Endothelial cell of umbilical vein (primary cell): ENCODE data around the gene EXD3. TPM values are rescaled to one million over a fixed set of nuclear protein-coding genes. Genes with fewer than 3 reads are reported as not detected.

Experiments used
- BruUV-seq: library from RNA; stranded (reverse); fragments of 400-500 nt; replicated peaks from 2 replicates; lab custom pipeline; 2021; lab: Mats Ljungman, UMichigan
- CTCF ChIA-PET: fragments of 300-600, 350-600 bp; sonication (Branson Sonifier 250); formaldehyde crosslinking; loops from one replicate; lab custom pipeline; 2021; ENCODE audit warnings: antibody characterized with exemption, inconsistent platforms; lab: Charles Lee
- POLR2A ChIA-PET: fragments of 300-600, 350-600 bp; sonication (Branson Sonifier 250); formaldehyde crosslinking; loops from one replicate; lab custom pipeline; 2021; ENCODE audit warnings: antibody characterized with exemption, inconsistent platforms; lab: Charles Lee
- DNase-seq: peaks from one replicate; pipeline ENCODE4 v3.0.0-alpha.2; 2011; ENCODE audit warnings: low read depth, low spot score
- FAIRE-seq: peaks from 2 replicates; lab custom pipeline; 2011; peaks lifted over from hg19 to GRCh38; lab: Jason Lieb, UNC
- H2AFZ ChIP-seq: 2 replicates; pipeline ENCODE4 v1.6.0; 2012; ENCODE audit warnings: low read depth, low read length, control low read depth, inconsistent platforms
- H3K27ac ChIP-seq: 2 replicates; pipeline ENCODE4 v1.5.1; 2011; ENCODE audit warnings: low read depth, mild to moderate bottlenecking, control low read depth, low read length, moderate library complexity; ENCODE audit not compliant: insufficient read depth
- H3K27me3 ChIP-seq, 2 experiments: 2 replicates each; pipeline versions ENCODE4 v1.6.0 to v1.6.1; 2011; ENCODE audit warnings: low read length in 2 of 2, mixed read lengths in 1 of 2; ENCODE audit not compliant: control insufficient read depth in 2 of 2, insufficient read depth in 2 of 2
- H3K36me3 ChIP-seq, 2 experiments: 2 replicates in 1 of 2; 3 replicates in 1 of 2; pipeline ENCODE4 v1.5.1; 2011; ENCODE audit warnings: low read length in 2 of 2, mild to moderate bottlenecking in 1 of 2, moderate library complexity in 1 of 2; ENCODE audit not compliant: control insufficient read depth in 2 of 2, insufficient read depth in 2 of 2; ENCODE audit errors: extremely low read depth in 1 of 2
- H3K4me1 ChIP-seq: 3 replicates; pipeline ENCODE4 v1.5.1; 2011; ENCODE audit warnings: mild to moderate bottlenecking, low read length; ENCODE audit not compliant: control insufficient read depth, insufficient read depth; ENCODE audit errors: extremely low read depth
- H3K4me2 ChIP-seq: 2 replicates; pipeline ENCODE4 v1.6.1; 2011; ENCODE audit warnings: low read length, control low read depth, mixed read lengths; ENCODE audit not compliant: insufficient read depth
- H3K4me3 ChIP-seq, 3 experiments: fragments of 200-600 bp in 1 of 3; sonication (generic), shearing (Covaris generic) in 1 of 3; replicated peaks in 1 of 3; 2 replicates each; pipeline ENCODE4 v1.5.1; 2011 to 2016; ENCODE audit warnings: control low read depth in 3 of 3, low read length in 3 of 3, mild to moderate bottlenecking in 2 of 3, inconsistent platforms in 1 of 3, low read depth in 1 of 3, moderate library complexity in 1 of 3; ENCODE audit not compliant: insufficient read depth in 1 of 3
- H3K79me2 ChIP-seq: 2 replicates; pipeline ENCODE4 v1.6.0; 2012; ENCODE audit warnings: low read length, inconsistent platforms; ENCODE audit not compliant: control insufficient read depth, insufficient read depth
- H3K9ac ChIP-seq: replicated peaks from 2 replicates; pipeline ENCODE3; 2011; ENCODE audit warnings: low read length, control low read depth; ENCODE audit not compliant: insufficient read depth; ENCODE audit errors: extremely low read depth
- H3K9me1 ChIP-seq: replicated peaks from 3 replicates; pipeline ENCODE4 v1.6.0; 2011; ENCODE audit warnings: mild to moderate bottlenecking, low read length; ENCODE audit not compliant: control insufficient read depth, insufficient read depth; ENCODE audit errors: extremely low read depth
- H3K9me3 ChIP-seq: replicated peaks from 2 replicates; pipeline ENCODE4 v1.5.1; 2012; ENCODE audit warnings: low read length, inconsistent platforms; ENCODE audit not compliant: control insufficient read depth, insufficient read depth
- H4K20me1 ChIP-seq: replicated peaks from 2 replicates; pipeline ENCODE3; 2011; ENCODE audit warnings: mild to moderate bottlenecking, low read length; ENCODE audit not compliant: control insufficient read depth, insufficient read depth; ENCODE audit errors: extremely low read depth
- CTCF ChIP-seq, 2 donors: IDR thresholded peaks; 1 replicate in 1 of 2; 2 replicates in 1 of 2; pipeline ENCODE4 v1.5.1; 2011; ENCODE audit warnings: low read length in 2 of 2, mild to moderate bottlenecking in 2 of 2, moderate library complexity in 2 of 2, control low read depth in 1 of 2, inconsistent platforms in 1 of 2, low read depth in 1 of 2; ENCODE audit not compliant: insufficient read depth in 1 of 2; ENCODE audit errors: extremely low read depth in 1 of 2
- EZH2 ChIP-seq: IDR thresholded peaks from 2 replicates; pipeline ENCODE4 v1.6.1; 2012; ENCODE audit warnings: borderline replicate concordance, low read depth, mild to moderate bottlenecking, moderate library complexity, low read length, inconsistent platforms; ENCODE audit not compliant: severe bottlenecking
- MAX ChIP-seq: IDR thresholded peaks from 2 replicates; pipeline ENCODE4 v1.6.1; 2011; ENCODE audit not compliant: insufficient read depth, insufficient read length
- MYC ChIP-seq: IDR thresholded peaks from one replicate; pipeline ENCODE4 v1.6.1; 2011; ENCODE audit warnings: mild to moderate bottlenecking, low read depth, low read length
- POLR2A ChIP-seq: IDR thresholded peaks from 2 replicates; pipeline ENCODE4 v1.6.1; 2012; ENCODE audit warnings: low read depth, mild to moderate bottlenecking, control low read depth, low read length
- dilution Hi-C: fragments of 300-500 bp; cut with MboI; formaldehyde crosslinking; loops from one replicate; pipeline ENCODE4 v1.15.0; 2019; ENCODE audit warnings: low sequenced_read_pairs; ENCODE audit not compliant: extremely low pct_ligation_motif_present
- intact Hi-C: fragments of 100-400 bp; cut with micrococcal nuclease; formaldehyde crosslinking; loops from one replicate; pipeline ENCODE4 v1.10.0; 2022
- polyA plus RNA-seq, 4 experiments: library from polyadenylated mRNA; depleted of rRNA in 3 of 4; stranded (reverse) in 3 of 4; unstranded in 1 of 4; fragments of >200 nt; gene quantifications; 2 replicates each; pipeline versions ENCODE4 v1.2.1 to v1.2.3, GENCODE V29; 2011 to 2012; ENCODE audit warnings: missing spikeins in 1 of 4
- total RNA-seq: library from RNA; stranded (reverse); gene quantifications from 2 replicates; pipeline ENCODE4 v1.2.3, GENCODE V29; 2021

EXD3 gene
- total and polyA plus RNA-seq, 2 donors (not counting 3 experiments of a cell fraction or from before 2014, with no cell fraction given): 17.7 to 30.3 TPM

GRCh38 chr9:137448602-137448962, 25.6 kb upstream of the EXD3 start:
- Histone ChIP-seq H3K4me1 (no peaks in the 10 kb centered on the region), H4K20me1 (no peaks in the 10 kb centered on the region), H3K27me3 (no peaks in the 10 kb centered on the region), H3K9me1 (no peaks in the 10 kb centered on the region), H3K4me3 (no peak overlapping the region), H3K36me3 (peaks cover 7 to 14% of the 10 kb centered on the region in 2 experiments), H3K27ac (no peak overlapping the region), H3K9ac (no peak overlapping the region), H3K9me3 (no peaks in the 10 kb centered on the region), H2AFZ (no peak overlapping the region), H3K79me2 (no peaks in the 10 kb centered on the region), H3K4me2 (no peak overlapping the region)
- ChIA-PET POLR2A (no interaction called here), CTCF (interaction anchor here (0.6 to 1.4 kb wide), 2 partner anchors 26 to 162 kb away, joined by 3 read pairs; partner anchors contain the start of gene EXD3)
- FAIRE-seq (no peak), DNase-seq (no peak)
- TF ChIP-seq EZH2 (no peak), MYC (no peak), POLR2A (no peak), MAX (no peak), CTCF (IDR thresholded peaks at IDR 0.05; ENCODE audit: extremely low read depth in 1 of 2, insufficient read depth in 1 of 2, low read depth in 1 of 2, low read length in 2 of 2) (no peak)
- no TSS peak for BruUV-seq
- dilution Hi-C loops: no loop called here
- intact Hi-C loops: no loop called here
